GM18858 (cell line): Measurements from ENCODE around the gene KCNJ18.
"Not testable (repeated sequence)": the region's sequence is repeated elsewhere in the genome, so short reads cannot be mapped to it uniquely, and the experiment has no call there.

ENCODE experiments used
- ATAC-seq: cut with Tn5 transposase; IDR thresholded peaks from one replicate; pipeline ENCODE4 v1.9.1; 2021; ENCODE audit not compliant: unreplicated experiment

The KCNJ18 gene

DNA sequence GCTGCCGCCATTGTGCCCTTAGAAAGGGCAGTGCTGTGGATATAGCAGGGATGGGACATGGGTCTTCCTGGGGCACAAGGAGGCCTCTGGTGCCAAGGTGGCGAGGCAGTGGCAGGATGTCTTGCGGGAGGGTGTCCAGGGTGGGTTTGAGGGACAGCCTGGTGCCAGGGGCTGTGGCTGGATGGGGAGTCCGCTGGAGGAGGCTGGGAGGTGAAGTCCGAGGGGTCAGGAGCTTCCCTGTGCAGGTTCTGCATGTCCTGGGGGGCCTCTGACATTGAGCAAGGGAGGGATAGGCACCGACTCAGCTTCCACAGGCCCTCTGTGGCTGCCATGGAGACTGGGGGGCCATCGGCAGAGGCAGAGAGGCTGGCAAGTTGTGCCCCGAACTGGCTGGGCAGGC, 9.7 kb downstream of the KCNJ18 start:
- not testable (repeated sequence) for ATAC-seq

DNA sequence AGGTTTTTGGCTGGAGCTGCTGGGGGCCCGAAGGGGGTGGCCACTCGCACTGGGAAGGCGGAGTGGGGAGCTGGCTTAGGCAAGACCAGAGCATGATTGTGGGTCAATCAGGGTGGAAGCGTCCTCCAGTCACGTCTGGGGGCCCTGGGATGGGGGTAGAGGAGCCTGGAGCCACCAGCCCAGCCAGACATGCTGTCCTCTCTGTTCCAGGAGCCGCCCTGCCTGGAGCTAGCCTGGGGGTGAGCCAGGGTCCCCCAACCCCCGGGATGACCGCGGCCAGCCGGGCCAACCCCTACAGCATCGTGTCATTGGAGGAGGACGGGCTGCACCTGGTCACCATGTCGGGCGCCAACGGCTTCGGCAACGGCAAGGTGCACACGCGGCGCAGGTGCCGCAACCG, 10.2 kb downstream of the KCNJ18 start:
- ATAC-seq, result not testable (repeated sequence)

DNA sequence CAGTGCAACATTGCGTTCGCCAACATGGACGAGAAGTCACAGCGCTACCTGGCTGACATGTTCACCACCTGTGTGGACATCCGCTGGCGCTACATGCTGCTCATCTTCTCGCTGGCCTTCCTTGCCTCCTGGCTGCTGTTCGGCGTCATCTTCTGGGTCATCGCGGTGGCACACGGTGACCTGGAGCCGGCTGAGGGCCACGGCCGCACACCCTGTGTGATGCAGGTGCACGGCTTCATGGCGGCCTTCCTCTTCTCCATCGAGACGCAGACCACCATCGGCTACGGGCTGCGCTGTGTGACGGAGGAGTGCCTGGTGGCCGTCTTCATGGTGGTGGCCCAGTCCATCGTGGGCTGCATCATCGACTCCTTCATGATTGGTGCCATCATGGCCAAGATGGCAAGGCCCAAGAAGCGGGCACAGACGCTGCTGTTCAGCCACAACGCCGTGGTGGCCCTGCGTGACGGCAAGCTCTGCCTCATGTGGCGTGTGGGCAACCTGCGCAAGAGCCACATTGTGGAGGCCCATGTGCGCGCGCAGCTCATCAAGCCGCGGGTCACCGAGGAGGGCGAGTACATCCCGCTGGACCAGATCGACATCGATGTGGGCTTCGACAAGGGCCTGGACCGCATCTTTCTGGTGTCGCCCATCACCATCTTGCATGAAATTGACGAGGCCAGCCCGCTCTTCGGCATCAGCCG, 10.8 kb downstream of the KCNJ18 start:
- ATAC-seq, result not testable (repeated sequence)

DNA sequence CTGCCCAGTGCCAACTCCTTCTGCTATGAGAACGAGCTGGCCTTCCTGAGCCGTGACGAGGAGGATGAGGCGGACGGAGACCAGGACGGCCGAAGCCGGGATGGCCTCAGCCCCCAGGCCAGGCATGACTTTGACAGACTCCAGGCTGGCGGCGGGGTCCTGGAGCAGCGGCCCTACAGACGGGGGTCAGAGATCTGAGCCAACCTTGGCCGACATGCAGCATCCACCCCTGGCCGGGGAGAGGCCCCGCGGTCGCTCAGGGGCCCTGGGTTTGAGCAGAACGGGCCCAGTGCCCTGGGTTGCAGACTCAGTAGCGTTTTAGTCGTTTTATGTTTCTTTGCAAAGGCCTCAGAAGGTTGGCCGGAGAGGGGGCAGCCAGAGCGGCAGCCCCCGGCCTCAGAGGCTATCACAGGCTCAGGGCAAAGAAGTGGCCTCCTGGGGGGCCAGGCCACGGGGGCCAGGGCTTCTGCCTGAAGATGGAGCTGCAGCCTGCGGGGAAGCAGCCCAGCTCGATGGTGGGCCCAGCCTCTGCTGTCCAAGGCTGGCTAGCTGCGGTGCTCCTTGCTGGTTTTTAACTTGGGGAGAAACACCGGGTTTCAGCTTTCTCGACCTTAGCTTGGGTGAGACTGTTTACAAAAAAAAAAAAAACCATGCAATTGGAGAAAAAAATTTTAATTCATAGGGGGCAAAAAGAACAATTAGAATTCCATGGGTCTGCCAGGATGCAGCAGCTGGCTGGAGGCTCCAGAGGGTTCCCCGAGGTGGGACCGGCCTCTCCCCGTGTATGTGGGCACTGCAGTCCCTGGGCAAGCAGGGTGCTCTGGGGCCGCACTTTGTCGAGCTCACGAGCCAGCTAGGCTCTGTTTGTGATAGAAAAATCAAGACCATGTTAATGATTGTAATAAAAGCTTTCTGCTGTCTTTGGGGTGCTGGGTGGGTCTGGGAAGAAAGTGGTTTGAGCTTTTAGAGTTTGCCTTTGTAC, 11.9 kb downstream of the KCNJ18 start:
- not testable (repeated sequence) for ATAC-seq

DNA sequence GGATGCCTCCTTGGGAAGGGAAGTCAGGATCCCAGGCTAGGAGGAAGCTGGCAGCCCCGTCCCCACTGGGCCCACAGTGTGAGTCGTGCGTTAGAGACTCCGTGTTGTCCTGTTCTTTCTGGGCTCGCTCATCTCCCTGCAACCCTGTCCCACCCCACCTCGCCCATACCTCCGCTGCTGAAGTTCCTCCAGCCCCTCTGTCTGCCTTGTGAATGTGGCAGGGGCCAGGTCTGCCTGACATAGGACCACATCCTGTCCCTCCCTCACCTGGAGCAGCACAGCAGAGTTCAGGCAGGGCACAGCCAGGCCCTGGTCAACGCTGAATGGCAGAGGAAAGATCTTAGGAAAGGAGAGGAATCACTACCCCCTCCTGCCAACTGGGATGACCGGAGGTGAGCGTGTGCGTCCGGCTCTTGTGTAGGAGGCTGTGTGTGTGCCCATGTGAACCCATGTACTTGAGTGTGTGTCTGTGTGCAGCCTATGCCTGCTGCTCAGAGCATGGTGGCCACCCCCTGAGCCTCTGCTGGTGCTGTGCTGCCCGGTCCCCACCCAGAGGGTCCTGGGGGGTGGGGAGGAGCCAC, 12.8 kb downstream of the KCNJ18 start:
- no peak for ATAC-seq

DNA sequence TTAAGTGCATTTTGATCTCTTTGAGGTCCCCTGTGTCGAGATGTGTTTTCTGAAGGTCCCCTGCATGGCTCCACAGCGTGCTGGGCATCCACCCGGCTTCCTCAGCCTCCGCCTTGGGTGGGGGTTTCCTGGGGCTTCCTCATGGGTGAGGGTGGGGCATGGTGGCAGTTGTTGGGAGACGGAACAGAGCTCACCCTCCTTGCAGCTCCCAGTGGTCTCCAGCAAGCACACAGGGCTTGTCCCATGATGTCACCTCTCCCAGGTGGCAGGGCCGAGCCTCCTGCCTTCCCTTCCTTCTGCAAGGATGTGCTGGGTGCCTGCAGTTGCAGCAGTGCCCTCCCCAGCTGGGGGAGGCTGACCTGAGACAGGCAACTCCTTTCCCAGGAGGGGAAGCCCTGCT, 13.4 kb downstream of the KCNJ18 start:
- not testable (repeated sequence) for ATAC-seq

DNA sequence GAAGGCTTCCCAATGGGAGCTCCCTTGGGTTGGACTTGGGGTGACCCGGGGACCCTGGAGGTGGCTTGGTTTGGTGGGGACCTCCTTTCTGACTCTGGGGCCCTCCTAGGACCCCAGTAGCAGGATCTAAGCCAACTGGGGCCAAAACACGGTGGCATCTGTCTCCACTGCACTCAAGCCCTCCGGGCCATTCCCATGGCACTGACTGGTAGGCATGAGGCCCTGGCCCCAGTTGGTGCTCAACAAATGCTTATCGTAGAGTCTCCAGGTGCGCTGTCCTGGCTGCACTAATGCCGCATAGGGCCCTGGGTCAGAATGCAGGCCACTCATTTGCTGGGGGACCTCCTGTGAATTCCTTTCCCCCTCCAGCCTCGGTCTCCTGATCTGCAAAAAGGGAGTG, 14.2 kb downstream of the KCNJ18 start:
- ATAC-seq, result not testable (repeated sequence)

DNA sequence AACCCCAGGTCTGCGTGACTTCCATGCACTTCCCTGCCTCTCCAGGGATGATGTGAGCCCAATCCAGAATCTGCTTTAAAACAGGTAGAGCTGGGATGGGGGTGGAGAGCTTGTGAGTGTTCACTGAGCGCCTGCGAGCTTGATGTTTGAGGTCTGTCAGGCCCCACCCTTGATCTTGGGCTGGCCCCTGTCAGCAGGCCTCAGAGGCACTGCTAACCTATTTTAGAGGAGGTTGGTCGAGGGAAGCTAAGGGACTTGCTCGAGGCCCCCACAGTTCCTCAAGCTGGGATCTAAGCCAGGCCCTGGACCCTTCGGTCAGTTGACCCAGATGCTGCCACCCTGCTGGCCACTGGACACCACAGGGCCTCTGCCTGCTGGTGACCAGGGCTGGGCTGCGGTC, 14.8 kb downstream of the KCNJ18 start:
- not testable (repeated sequence) for ATAC-seq

DNA sequence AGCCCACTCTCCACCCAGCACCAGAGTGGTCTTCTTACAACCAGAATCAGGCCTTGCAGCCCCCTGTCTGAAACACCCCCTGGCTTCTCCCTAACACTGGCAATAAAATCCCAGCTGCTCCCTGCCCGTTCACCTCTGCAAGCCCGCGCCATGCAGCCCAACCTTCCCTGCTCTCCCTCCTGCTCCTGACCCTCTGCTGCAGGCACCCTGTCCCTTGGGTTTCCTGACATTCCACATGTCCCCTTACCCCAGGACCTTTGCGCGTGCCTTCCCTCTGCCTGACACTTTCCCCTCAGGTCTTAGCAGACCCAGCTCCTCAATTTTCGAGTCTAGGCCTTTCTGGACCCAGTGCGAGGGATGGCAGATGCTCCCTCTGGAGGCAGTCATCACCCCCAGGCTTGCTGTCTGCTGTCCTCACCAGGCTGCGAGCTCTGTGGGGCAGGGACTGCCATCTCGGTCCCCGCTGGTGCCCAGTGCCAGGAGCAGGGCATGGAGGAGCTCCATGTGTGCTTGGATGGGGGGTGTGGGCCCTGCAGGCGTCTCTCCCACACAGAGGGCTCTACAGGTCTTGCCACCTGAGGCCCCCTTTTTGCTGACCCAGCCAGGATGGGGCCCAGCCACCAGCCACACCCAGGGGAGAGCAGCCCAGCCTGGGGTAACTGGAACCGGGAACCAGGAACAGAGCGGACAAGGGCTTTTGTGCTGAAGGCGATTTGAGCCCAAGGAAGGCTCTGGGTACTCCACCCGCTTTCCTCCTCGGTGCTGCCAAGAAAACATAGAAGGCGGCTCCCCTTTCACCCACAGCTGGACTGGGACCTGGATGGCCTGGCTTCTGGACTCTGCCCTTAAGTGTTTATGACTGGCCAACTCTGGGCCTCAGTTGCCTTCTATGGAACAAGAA, 15.6 kb downstream of the KCNJ18 start:
- ATAC-seq, result not testable (repeated sequence)

DNA sequence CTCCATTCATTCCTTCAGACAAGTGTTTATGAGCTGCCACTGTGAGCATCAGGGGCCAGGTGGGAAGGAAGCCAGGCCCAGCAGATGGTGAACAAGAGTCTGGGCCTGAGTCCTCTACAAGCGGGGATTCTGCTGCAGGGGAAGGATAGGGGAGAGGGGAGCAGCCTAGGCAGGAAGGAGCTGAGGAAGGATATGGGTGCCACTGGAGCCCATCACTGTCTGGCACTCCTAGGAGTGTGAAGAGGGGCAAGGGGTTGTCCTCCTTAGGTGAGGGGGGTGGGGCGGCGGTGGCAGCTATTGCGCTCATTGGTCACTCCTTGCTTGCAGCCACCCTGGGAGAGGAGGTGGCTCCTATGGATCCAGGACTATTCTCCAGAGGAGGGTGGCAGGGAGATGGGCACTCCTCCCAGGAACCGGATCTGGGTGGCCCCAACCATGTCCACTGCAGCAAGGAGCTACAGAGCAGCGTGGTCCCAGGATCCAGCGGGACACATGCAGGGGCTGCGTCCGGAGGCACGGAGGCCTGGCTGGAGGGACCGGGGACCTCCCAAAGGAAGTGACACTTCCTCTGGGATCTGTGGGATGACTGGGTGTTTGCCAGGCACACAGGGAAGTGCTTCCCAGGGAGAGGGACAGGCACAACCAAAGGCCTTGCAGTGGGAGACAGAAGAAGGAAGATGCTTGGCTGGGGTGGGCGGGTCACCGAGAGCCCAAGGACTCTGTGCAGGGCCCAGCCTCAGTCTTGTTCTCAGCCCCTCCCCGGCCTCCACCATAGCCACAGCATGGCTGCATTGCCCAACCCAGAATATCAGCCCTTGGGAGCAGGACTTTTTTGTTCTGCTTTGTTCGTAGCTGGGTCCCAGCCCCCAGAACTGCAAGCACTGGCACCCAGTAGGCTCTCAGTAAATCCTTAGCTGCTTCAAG, 16.6 kb downstream of the KCNJ18 start:
- not testable (repeated sequence) for ATAC-seq

DNA sequence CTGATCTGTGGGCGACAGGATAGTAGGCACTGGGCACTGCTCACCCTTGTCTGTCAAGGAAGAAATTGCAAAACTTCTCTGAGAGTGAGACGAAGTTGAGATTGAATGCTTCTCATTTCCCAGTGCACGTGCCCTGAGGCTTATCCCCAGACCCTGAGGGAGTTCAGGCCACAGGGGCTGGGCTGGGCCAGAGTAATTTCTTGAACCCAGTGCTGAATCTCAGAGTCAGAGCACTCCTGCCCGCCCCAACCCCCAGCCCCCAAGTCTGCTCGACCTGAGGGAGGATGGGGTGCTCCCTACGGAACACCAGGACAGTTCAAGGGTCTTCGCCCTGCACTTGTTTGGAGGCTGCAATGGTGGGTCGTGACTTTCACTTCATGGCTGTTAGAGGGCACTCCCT, 17.7 kb downstream of the KCNJ18 start:
- ATAC-seq, result not testable (repeated sequence)

DNA sequence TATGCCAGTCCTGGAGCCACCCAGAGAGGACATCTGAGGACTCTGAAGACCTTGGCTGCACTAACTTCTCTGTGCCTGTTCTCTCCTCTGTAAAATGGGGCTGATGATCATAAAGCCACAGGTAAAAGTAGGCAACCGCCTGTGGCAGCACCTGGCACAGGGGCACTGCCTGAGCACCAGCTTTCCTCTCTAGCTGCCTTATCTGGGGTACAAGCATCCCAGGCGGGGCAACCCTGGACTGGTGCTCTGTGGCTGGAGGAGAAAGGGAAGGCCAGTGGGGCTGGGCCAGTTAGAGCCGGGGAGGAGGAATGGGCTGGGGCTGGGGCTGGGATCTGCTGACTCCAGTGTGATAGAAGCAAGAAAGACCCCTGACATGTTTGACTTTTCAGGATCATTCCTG, 18.2 kb downstream of the KCNJ18 start:
- not testable (repeated sequence) for ATAC-seq

DNA sequence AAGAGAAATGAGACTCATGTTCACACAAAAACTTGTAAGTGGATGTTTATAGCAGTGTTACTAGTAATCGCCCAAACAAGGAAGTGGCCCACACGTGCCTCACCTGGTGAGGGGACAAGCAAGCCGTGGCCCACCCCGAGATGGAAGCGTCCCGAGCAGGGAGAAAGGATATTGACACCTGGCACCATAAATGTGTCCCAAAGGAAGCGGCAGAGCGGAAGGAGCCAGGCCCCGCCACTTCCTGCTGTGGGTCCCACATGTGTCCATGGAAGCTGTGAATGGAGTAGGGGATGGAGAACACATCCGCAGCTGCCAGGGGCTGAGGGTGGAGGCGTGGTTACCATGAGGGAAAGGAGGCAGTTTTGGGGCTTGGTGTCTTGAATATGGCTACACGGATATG, 18.9 kb downstream of the KCNJ18 start:
- ATAC-seq, result no peak

DNA sequence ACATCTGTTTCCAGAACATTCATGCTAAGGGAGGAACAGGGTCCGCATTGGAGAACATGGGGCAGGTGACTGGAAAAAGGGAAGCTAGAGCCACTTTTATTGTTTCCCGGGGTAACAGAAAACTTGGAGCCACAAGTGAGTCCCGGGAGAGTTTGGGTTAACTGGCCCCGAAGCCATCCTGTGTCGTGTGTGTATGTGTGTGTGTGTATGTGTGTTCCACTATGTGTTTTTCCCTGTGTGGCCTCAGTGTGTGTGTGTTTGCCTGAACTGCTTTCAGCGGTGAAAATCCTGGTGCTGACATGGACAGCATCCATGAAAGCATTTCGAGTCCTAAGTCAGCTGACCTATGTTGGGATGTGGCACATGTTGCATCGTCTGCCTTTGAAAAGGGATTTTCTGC, 20.7 kb downstream of the KCNJ18 start:
- not testable (repeated sequence) for ATAC-seq

DNA sequence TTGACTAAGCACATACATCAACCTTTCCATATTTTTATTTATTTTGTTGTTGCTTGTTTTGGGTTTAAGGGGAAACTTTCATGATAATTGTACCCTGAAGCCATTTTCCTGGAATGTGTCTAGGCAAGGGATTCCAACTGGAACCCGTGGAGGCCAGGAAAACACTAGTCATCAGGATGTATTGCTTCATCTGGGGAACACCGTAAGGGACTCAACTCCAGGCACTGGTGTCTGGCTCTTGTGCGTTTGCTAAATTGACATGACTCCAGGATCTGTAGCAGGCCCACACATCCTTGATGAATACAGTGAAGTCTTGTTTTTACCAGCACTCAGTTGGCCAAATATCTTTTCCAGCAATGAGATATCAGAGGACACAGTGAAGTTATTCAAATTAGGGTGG, 21.3 kb downstream of the KCNJ18 start:
- ATAC-seq, result not testable (repeated sequence)

DNA sequence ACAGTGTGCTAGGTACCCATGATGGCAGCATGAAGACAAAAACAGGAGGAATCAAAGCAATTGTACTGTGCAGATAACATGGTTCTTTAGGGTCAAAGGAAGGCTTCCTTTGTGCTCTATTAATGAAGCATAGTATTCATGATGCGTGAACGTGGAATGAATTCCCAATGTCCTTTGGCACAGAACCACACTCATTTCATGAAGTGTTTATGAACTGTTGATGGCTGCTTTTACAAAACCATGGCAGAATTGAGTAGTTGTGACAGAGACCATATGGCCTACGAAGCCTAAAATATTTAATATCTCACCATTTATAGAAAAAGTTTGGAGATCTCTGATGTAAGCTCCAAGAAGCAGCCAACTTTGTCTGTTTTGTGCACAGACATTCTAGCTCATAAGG, 22.4 kb downstream of the KCNJ18 start:
- ATAC-seq, result not testable (repeated sequence)

DNA sequence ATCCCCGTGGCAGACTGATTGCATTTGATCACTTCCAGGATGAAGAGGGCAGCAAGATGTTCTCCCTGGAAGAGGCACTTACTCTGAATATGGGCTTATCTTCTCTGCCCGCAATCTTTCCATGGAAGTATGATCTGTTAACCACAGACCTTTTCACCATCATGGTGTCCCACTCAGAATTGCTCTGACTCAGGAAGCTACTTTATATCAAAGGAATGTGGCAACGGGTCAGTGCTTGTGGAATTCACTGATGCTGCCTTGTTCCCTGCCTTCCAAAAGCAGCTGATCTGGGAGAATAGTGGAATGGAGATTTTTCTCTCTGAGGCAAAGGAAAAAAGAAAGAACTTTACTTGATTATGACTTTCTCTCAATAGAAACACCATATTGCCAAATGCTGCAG, 23.6 kb downstream of the KCNJ18 start:
- not testable (repeated sequence) for ATAC-seq

DNA sequence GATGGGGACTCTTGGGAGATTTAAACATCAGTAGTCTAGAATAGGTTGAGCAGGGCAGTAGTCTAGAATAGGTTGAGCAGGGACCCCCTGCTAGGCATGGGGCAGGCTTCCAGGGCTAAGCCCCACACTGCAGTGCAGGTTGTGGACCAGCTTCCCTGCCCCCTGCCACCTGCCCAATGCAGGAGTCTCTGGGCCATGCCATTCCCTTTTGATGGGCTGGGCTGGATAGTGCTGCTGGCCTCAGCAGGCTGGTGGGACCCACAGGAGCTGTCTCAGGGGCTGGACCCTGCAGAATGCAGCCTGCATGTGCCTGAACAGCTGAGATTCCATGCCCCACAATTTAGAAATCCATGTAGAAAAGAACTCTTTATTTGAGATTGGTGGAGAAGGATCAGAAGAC, 26.6 kb downstream of the KCNJ18 start:
- not testable (repeated sequence) for ATAC-seq

DNA sequence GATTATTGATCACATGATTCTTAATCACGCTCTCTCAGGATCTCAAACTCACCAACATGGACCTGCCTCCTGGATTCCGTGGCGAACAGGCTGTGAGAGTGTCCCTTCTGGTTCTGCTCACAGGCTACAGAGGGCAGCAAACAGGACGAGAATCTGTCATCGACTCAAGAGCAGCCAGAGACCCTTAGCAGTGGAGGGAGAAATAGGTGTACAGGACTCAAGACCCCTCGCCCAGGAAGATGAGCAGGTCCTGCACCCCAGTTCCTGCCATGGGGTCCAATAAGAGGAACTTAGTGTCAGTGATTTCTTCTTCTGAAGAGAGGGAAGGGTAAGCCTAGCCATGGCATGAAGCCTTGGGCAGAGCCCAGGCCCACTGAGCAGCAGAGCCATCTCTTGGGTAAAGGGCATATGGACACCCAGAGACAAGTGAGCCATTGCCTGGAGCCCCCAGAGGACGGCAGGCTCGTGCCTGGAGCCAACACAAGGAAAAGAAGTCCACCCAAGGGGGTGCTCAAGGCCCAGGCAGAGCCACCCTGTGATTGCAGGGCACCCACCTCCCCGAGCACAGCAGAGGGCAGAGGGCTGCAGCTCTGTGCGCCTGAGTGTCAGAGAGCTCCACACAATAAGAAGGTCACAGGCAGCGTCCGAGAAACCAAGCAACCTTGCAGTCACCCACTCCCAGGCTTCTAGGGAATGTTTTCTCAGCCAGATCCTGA, 27.3 kb downstream of the KCNJ18 start:
- not testable (repeated sequence) for ATAC-seq
